Panc1 (cell line): Measurements from ENCODE around the gene ROS1. TPM values are rescaled to one million over a fixed set of nuclear protein-coding genes. Genes with fewer than 3 reads are reported as not detected.

Source experiments
- ATAC-seq: fragments of 200-7000 bp; cut with Tn5 transposase; 2 replicates; pipeline ENCODE4 v1.9.1; 2020; ENCODE audit warnings: mild to moderate bottlenecking, moderate library complexity
- BruUV-seq: library from RNA; stranded (reverse); fragments of 400-500 nt; replicated peaks from 2 replicates; lab custom pipeline; 2021; lab: Mats Ljungman, UMichigan
- CTCF ChIA-PET: fragments of 300-600 bp; sonication (Branson Sonifier 250); formaldehyde crosslinking; loops from one replicate; lab custom pipeline; 2022; ENCODE audit warnings: antibody characterized with exemption; lab: Charles Lee
- POLR2A ChIA-PET: fragments of 300-600 bp; sonication (Branson Sonifier 250); formaldehyde crosslinking; loops from one replicate; lab custom pipeline; 2022; ENCODE audit warnings: antibody characterized with exemption; lab: Charles Lee
- DNase-seq: peaks from one replicate; pipeline ENCODE4 v3.0.0-alpha.2; 2010; ENCODE audit warnings: low read depth, low spot score
- H3K27ac ChIP-seq: 2 replicates; pipeline ENCODE4 v1.5.1; 2011; ENCODE audit warnings: mild to moderate bottlenecking, low read length, inconsistent platforms
- H3K27me3 ChIP-seq: fragments of 200-500 bp; sonication (Bioruptor generic); 2 replicates; pipeline ENCODE4 v1.6.0; 2014; ENCODE audit warnings: low read length, inconsistent platforms; ENCODE audit not compliant: control insufficient read depth, insufficient read depth
- H3K36me3 ChIP-seq: fragments of 200-500 bp; sonication (Bioruptor generic); 2 replicates; pipeline ENCODE4 v1.5.1; 2014; ENCODE audit warnings: inconsistent platforms, mild to moderate bottlenecking, low read length, moderate library complexity; ENCODE audit not compliant: control insufficient read depth, insufficient read depth
- H3K4me1 ChIP-seq: 2 replicates; pipeline ENCODE4 v1.5.1; 2011; ENCODE audit warnings: inconsistent platforms, mild to moderate bottlenecking, low read length, moderate library complexity; ENCODE audit not compliant: control insufficient read depth, insufficient read depth
- H3K4me3 ChIP-seq, 2 experiments: 2 replicates each; pipeline ENCODE4 v1.5.1; 2011 to 2012; ENCODE audit warnings: low read depth in 2 of 2, low read length in 2 of 2, mild to moderate bottlenecking in 2 of 2, inconsistent platforms in 1 of 2, moderate library complexity in 1 of 2
- H3K9me3 ChIP-seq: fragments of 200-500 bp; sonication (Bioruptor generic); 2 replicates; pipeline ENCODE4 v1.5.1; 2014; ENCODE audit warnings: low read depth, mild to moderate bottlenecking, inconsistent platforms, low read length, moderate library complexity; ENCODE audit not compliant: control insufficient read depth, insufficient read depth
- POLR2AphosphoS5 ChIP-seq: IDR thresholded peaks from 2 replicates; pipeline ENCODE4 v1.6.1; 2012; ENCODE audit warnings: mild to moderate bottlenecking, low read depth, low read length, moderate library complexity
- SIN3A ChIP-seq: IDR thresholded peaks from 2 replicates; pipeline ENCODE4 v1.6.1; 2012; ENCODE audit warnings: low read depth, mild to moderate bottlenecking, low read length, moderate library complexity, borderline replicate concordance; ENCODE audit not compliant: insufficient read depth
- TCF7L2 ChIP-seq: IDR thresholded peaks from 2 replicates; pipeline ENCODE4 v1.6.1; 2011; ENCODE audit warnings: mild to moderate bottlenecking, low read depth, low read length, inconsistent platforms
- in situ Hi-C: cut with HindIII; loops from 2 replicates; pipeline ENCODE4 v1.10.0; 2016; ENCODE audit warnings: low sequenced_read_pairs, low pct_unique_long_range_greater_than_20kb
- intact Hi-C: fragments of 100-400 bp; cut with micrococcal nuclease; formaldehyde crosslinking; loops from one replicate; pipeline ENCODE4 v1.10.0; 2022; ENCODE audit not compliant: unreplicated experiment
- total RNA-seq: library from RNA; stranded (reverse); gene quantifications from one replicate; pipeline ENCODE4 v1.2.1, GENCODE V29; 2021; ENCODE audit not compliant: unreplicated experiment
- TF ChIP-seq, protein P1 (sequence below), 2 experiments: IDR thresholded peaks; 2 replicates each; pipeline ENCODE4 v1.6.1; 2011 to 2012; ENCODE audit warnings: low read depth in 2 of 2, control low read depth in 1 of 2, low read length in 1 of 2, mild to moderate bottlenecking in 1 of 2, moderate library complexity in 1 of 2; ENCODE audit not compliant: insufficient read depth in 1 of 2
- TF ChIP-seq, protein P2 (sequence below): fragments of 450-650 bp; IDR thresholded peaks from 2 replicates; pipeline ENCODE4 v1.5.1; 2017; ENCODE audit warnings: mild to moderate bottlenecking

Gene ROS1
- total RNA-seq, 1 experiment from 2014 or later: 0.10 TPM

DNA sequence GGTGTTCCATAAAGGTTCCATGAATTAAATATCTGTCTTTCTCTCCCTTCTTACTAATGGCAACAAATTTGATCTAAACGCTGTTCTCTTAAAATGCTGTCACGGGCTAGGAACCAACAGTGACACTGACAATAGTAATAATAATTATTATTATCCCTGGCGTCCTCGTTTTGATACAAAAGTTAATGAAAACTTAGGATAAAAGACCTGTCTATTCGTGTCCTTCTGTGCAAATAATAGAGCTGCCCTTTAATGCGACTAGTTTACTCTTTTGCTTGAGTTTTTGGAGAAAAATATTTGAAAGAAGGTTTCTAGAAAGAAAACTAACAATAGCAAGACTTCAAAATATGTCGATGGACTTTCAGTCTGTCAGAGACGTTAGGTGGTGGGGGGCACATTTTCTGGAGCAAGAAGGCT is 156.1 kb downstream of the ROS1 start:
- no TSS peak for BruUV-seq
- peaks cover 70% of the 10 kb centered on the region for H3K27me3 ChIP-seq
- POLR2A ChIA-PET: no interaction called here

DNA sequence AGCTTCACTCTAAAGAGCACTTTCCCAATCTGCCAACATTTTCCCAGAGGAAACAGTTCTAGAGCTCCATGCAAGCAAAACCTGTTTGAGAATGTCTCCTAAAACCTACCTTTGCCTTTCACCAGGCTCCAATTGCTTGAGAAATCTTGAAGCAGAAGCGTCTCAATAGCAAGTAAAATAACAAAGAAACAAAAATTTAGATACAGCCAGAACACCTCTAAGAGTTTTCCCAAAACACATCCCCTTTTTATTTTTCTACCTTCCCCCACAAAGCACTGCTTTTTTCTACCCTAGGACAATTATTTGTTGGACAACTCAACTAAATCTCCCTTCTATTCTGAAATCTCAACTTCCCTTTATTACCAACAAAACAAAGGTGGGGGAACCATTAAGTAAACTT is 156.8 kb downstream of the ROS1 start:
- Histone ChIP-seq H3K4me3 (no peak overlapping the region), H3K4me1 (peaks cover 10% of the 10 kb centered on the region), H3K27me3 (peaks cover 76% of the 10 kb centered on the region), H3K9me3 (no peaks in the 10 kb centered on the region), H3K36me3 (no peaks in the 10 kb centered on the region), H3K27ac (no peak overlapping the region)
- DNase-seq: no peak
- ChIA-PET CTCF (interaction anchor here (0.5 kb wide), 1 partner anchor 242 kb away, joined by 7 read pairs; no protein-coding TSS in a partner anchor), POLR2A (no interaction called here)
- ATAC-seq: no peak
- TF ChIP-seq POLR2AphosphoS5 (no peak), TCF7L2 (no peak), SIN3A (no peak)
- TF ChIP-seq, protein P1, sequence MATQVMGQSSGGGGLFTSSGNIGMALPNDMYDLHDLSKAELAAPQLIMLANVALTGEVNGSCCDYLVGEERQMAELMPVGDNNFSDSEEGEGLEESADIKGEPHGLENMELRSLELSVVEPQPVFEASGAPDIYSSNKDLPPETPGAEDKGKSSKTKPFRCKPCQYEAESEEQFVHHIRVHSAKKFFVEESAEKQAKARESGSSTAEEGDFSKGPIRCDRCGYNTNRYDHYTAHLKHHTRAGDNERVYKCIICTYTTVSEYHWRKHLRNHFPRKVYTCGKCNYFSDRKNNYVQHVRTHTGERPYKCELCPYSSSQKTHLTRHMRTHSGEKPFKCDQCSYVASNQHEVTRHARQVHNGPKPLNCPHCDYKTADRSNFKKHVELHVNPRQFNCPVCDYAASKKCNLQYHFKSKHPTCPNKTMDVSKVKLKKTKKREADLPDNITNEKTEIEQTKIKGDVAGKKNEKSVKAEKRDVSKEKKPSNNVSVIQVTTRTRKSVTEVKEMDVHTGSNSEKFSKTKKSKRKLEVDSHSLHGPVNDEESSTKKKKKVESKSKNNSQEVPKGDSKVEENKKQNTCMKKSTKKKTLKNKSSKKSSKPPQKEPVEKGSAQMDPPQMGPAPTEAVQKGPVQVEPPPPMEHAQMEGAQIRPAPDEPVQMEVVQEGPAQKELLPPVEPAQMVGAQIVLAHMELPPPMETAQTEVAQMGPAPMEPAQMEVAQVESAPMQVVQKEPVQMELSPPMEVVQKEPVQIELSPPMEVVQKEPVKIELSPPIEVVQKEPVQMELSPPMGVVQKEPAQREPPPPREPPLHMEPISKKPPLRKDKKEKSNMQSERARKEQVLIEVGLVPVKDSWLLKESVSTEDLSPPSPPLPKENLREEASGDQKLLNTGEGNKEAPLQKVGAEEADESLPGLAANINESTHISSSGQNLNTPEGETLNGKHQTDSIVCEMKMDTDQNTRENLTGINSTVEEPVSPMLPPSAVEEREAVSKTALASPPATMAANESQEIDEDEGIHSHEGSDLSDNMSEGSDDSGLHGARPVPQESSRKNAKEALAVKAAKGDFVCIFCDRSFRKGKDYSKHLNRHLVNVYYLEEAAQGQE (IDR thresholded peaks at IDR 0.05; ENCODE audit: insufficient read depth in 1 of 2, low read depth in 2 of 2, low read length in 1 of 2): no peak
- TF ChIP-seq, protein P2, sequence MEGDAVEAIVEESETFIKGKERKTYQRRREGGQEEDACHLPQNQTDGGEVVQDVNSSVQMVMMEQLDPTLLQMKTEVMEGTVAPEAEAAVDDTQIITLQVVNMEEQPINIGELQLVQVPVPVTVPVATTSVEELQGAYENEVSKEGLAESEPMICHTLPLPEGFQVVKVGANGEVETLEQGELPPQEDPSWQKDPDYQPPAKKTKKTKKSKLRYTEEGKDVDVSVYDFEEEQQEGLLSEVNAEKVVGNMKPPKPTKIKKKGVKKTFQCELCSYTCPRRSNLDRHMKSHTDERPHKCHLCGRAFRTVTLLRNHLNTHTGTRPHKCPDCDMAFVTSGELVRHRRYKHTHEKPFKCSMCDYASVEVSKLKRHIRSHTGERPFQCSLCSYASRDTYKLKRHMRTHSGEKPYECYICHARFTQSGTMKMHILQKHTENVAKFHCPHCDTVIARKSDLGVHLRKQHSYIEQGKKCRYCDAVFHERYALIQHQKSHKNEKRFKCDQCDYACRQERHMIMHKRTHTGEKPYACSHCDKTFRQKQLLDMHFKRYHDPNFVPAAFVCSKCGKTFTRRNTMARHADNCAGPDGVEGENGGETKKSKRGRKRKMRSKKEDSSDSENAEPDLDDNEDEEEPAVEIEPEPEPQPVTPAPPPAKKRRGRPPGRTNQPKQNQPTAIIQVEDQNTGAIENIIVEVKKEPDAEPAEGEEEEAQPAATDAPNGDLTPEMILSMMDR: no peak
- intact Hi-C loops (no loop called here), in situ Hi-C loops (no loop called here)
- no TSS peak for BruUV-seq

More for the DNA sequence above, 156.1 kb downstream of the ROS1 start:
- in situ Hi-C loops: no loop called here
- H3K9me3 ChIP-seq: no peaks in the 10 kb centered on the region
- peaks cover 9% of the 10 kb centered on the region for H3K4me1 ChIP-seq
- H3K36me3 ChIP-seq: no peaks in the 10 kb centered on the region
- ATAC-seq (no peak), DNase-seq (no peak)
- no peak overlapping the region; a peak in 1 of 4 replicates for H3K4me3 ChIP-seq
- TF ChIP-seq, protein P1 (IDR thresholded peaks at IDR 0.05; ENCODE audit: insufficient read depth in 1 of 2, low read depth in 2 of 2, low read length in 1 of 2): no peak
- intact Hi-C loops: no loop called here
- CTCF ChIA-PET: no interaction called here
- H3K27ac ChIP-seq: no peak overlapping the region
